Superior temporal gyrus (tissue), 1 donor: ENCODE measurements around the gene SIDT1.

ENCODE experiments used
- DNase-seq: peaks from one replicate; pipeline ENCODE4 v3.0.0-alpha.2; 2016; ENCODE audit errors: extremely low spot score

Gene SIDT1

DNA sequence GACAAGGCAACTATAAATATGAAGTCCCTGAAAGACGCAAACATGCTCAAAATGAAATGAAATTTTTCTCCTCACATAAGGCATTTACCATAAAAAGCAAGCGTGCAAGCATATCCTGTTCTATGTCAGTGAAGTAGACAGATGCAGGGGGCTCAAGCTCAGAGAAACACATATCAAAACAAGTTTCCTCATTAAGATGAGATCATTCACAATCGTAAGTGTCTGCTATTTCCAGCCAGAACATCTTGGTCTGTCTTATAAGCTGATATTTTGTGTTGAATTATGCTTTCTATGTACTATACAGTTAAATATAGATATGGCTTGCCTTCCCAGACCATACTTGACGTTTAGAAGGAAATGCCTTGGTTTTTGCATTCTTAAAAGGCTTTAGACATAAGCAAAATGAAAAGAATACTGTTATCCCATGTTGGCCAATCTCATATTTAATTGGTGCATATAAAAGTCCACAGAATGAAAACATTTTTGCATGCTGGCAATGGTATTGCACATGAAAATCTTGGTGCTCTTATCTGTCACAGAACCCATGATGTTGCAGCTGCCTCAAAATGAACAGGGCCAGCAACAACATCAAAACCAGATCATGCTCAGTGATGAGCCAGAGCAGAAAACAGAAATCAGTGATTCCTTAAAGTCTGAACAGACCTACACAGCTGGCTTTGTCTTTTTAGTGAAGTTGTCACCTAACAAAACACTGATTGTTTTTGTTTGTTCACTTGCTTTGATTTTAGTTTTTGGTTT is 65.4 kb downstream of the SIDT1 start:
- DNase-seq, result peak; percentile 74

DNA sequence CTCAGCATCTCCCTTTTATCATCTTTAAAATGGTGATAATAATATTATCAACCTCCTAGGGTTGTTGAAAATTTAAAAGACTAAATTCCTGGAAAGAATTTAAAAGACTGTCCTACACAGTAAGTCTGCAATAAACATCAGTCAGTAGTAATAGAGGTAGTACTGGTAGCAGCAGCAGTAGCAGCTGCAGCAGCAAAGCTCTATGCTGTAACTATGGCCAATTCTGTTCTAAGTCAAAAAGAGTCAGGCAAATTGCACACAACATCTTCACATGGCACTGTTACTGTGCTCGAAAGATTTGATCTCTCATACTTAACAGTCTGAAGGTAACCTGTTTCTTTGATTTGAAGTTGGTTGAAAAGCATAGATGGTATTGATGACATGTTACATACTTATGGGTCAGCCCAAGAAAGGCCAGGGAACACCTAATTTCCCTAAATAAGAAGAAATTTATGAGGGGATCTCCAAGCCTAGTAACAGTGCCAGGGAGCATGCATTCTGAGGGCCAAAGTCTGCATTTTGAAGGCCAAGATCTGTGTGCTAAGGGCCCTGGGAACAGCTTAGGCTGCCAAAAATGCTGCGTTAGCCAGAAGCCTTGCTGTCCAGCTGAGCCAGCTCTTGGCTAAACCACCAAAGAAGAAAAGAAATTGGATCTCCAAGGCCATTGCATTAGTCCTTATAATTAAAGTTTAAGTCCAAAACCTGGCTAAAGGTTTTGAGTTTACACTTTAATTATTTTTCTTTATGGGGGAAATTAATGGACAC is 68.2 kb downstream of the SIDT1 start:
- DNase-seq, result peak; percentile 17

DNA sequence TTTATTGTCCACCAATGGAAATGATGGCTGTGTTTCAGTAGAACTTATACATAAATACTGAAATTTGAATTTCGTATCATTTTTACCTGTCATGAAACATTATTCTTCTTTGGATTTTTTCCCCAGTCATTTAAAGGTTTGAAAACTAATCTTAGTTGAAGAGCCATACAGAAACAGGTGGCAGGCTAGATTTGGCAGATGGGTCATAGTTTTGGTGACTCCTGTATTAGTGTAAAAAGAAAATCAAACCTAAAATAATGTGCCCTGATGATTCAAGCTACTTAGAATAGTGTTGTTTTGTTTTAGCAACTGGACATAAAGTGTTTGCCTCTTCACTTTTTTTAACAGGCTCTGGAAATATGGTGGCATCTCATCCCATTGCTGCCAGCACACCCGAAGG is 68.9 kb downstream of the SIDT1 start:
- DNase-seq, result no peak

DNA sequence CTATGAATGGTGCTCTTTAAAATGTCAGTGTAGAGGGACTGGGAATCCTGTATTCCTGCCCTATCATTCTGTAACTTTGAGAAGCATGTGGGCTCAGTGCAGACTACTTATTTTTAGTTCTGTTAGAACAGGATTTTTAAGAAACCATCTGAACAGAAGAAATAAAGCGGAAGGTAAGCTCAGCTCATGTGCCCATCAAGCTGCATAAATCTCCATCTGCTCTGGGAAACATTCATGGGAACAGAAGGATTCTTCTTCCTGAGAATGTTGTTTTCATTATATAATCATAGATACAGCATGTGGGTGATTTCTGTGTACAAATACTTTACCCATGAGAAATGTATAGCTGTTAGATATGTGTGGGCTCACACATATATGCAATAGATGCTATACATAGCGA is 69.9 kb downstream of the SIDT1 start:
- peak; percentile 55 for DNase-seq

DNA sequence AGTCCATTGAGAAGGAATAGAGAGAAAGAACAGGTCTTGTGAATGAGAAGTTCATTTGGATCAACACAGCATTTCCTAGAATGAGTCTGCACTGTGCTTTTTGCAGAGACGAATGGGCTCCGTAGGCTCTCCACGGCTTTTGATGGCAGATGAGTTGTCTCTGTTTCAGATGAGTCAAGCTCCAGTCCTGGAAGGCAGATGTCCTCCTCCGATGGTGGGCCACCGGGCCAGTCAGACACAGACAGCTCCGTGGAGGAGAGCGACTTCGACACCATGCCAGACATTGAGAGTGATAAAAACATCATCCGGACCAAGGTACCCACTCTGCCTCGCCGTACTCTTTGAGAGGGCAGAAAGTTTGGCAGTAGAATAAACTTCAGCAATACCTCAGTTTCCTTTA is 70.5 kb downstream of the SIDT1 start:
- DNase-seq, result peak; percentile 24

DNA sequence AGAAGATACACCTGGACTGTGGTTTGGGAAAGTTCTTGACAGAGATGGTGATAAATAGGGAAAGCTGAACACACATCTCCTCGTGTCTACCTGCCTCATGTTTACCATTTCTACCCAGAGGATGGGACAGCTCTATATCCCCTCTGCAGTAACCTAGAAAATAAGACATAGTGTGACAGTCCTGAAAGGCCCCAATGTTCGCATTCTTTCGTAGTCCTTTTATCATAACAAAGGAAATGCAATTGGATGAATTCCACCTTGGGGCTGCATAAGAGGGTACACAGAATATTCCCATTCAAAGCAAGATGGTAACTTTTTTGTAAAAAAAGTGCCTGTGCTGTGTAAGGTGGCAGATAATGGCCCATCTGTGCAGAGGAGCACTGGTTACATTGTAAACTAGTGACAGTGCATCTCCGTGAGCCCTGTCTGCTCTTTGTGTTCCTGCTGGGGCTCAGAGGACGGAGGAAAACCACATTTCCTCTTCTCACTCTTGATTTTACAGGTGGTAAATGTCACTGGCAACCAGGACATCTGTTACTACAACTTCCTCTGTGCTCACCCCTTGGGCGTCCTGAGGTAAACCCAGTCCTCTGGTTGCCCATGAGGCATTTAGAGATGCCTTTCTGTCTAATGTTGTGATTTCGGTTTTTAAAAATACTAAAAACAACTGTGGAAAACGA is 74.3 kb downstream of the SIDT1 start:
- DNase-seq, result no peak

DNA sequence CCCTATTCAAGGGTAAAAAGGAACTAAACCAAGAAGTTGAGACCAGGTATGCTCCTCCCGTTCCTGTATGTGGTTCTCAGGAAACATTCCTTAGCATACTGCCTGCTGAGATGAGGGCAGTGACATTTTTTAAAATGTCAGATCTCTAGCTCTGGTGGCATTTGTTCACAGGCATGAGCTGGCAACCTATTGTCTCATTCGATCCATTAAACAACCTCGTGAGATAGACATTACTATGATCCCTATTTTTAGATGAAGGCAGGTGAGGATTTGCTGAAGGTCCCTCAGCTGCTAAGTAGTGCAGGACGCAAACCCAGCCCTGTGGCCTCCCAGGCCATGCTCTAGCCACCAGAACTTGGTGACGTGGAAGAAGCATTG is 74.9 kb downstream of the SIDT1 start:
- DNase-seq, result no peak

DNA sequence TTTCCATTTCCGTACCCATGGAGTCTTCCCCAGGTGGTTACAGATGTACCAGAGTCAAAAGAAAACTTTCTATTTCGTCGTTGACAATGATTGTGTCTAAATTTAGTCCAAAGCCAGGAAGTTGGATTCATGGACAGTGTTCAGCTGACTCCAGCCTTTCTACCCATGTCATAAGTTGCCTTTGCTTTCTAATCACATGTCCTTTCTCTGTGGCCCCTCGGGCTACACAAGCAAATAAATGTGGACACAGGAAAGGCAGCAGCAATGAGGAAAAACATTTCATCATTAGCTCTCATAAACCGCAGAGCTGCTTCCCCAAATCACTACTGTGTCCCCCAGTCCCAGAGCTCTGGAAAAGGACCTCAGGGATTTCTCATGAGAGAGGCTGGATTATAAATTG is 82.0 kb downstream of the SIDT1 start:
- DNase-seq, result no peak

DNA sequence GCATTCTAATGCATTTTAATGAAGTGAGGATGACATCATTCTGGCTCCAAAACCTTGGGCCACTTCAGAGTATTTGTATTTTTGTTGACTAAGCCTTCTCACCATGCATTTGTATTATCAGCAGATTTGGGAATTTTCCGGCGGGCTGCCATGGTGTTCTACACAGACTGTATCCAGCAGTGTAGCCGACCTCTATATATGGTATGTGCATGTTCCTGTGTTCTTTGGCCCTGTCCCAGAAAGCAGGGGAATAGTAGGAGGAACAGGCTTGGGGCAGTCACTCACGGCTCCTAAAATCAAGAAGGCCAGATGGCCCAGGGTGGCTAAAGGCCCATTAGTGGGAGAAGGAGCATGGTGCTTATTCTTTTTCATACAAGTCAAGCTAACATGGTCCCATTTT is 83.6 kb downstream of the SIDT1 start:
- no peak for DNase-seq

DNA sequence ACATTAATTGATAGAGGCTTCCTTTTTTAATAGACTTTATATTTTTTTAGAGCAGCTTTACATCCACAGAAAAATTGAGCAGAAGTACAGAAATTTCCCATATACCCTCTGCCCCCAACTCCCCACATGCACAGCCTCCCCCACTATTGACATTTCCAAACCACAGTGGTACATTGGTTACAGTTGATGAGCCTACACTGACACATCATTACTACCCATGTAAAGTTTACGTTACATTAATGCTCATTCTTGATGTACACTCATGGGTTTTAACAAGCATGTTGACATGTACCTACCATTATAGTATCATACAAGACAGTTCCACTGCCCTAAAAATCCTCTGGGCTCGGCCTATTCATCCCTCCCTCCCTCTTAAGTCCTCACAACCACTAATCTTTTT is 85.4 kb downstream of the SIDT1 start:
- no peak for DNase-seq

DNA sequence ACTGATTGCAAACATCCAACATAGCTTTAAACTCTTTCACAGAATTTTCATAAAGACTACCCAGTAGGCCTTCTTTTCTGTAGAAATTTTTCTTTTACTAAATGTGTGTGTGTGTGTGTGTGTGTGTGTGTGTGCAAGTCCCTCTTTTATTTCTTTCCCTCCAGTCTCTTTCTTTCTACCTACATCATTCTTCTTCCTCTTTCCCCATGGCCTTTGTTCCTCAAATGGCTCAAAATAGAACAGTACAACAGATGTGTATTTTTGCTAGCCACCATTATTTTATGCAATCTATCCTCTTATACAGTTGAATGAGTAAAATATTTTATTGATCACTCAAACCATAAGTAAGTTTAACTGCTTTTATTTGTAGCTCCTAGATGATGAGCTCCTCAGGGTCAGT is 87.7 kb downstream of the SIDT1 start:
- DNase-seq, result no peak

DNA sequence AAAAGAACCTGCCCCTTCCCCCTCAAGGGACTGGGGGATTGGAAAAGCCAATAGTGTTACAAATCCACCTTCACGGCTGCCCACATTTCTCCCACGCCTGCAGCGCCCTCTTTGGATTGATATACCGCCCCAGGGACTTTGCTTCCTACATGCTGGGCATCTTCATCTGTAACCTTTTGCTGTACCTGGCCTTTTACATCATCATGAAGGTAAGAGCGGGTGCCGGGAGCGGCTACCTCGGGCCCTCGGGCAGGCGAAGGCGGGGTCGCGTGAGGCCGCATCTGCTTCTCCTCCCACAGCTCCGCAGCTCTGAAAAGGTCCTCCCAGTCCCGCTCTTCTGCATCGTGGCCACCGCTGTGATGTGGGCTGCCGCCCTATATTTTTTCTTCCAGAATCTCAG is 91.0 kb downstream of the SIDT1 start:
- DNase-seq, result no peak

DNA sequence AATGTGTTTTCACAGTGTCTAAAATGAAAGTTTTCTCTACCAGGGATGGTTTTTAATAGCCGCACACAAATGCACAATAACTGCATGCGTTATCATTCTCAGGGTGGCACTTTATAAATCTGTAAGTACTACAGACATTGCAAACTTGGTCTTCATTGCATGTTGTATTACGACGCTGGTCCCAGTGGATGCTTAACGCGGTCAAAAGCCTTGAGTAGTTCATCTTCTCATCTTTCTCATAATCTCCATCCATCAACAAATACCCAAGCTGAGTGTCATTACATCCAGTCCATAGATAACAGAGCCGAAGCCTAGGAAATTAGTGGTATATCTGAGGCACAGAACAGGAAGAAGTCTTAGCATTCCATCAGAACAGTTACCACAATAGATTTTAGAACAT is 91.5 kb downstream of the SIDT1 start:
- no peak for DNase-seq

DNA sequence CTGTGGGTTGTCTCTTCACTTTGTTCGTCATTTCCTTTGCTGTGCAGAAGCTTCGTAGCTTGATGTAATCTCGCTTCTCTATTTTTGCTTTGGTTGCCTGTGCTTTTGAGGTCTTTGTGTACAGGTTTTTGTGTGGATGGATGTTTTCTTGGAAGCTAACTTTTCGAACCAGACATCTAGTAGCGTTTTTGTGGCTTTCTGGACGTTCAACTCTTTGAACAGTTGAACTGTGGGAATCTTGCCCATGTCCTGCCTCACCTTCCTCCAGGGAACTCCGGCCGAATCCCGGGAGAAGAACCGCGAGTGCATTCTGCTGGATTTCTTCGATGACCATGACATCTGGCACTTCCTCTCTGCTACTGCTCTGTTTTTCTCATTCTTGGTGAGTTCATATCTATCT is 93.5 kb downstream of the SIDT1 start:
- peak; percentile 28 for DNase-seq

DNA sequence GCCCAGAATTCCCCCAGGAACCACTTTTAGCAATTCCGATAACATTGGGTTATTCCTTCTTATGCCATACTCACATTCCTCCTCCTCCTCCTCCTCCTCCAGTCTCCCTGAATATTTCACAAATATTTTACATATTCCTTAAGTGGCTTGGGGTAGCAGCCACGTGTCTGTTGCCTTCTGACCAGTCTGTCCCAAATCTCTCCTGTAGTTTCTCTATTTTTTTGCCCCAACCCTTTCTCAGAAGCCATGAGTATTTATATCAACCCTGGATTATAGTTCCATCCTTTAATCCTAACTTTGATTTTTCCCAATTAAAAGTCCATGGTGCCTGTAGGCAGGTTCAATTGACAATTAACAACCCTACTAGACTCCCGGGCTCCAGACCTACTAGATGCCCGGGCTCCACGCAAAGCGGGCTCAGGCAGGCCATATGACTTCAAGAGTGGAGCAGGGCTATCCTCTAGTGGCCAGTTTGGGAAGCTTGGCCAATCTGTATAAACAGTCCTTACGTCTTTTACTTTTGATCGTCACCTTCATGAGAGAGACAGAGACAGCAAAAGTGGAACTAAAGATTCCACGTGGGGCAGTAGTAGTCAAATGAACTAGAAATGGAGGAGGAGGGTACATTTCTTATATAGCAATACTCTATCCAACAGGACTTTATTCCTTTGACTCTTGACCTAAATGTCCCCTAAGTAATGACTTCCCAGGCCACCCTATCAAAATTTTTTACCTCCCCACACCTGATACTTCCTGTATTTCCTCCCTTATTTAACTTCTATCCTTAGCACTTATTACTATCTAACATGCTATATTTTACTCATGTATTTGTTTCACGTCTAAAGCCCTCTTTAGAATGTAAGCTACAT is 94.4 kb downstream of the SIDT1 start:
- DNase-seq, result peak; percentile 85

DNA sequence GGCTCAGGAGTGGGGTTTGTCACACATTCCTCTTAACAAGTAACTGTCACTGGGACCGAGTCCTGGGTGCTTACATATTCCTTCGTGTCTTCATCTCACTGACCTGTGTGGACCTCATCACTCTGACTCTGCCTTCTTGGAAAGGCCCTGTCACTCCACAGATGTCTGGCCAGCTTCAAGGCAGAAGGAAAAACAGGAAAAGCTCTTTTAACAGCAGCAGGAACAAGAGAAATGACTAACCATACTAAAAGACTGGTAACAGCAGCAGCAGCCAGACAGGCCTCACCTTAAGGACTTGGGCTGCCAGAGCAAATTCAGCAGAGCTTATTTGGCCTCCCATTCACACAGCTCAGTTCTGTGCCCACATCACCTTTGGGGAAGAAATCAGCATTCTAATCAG is 96.0 kb downstream of the SIDT1 start:
- no peak for DNase-seq

DNA sequence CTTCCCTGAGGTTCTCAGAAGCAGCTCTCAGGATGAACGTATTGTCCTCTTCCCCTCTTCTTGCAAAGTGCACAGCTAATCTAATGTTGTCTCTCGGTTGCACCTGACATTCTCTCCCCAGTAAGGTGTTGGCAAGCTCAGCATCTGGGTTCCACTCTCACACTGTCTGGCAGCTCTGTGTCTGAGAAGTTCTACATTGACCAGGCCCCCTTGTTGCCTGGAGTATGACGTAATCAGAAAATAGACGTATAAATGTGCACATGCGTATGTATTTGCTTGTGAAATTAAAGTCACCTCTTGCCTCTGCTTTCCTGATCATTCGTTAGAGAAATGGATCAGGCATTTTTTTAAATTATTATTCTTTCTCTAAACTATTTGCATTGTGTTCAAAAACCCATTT is 96.4 kb downstream of the SIDT1 start:
- DNase-seq, result no peak

DNA sequence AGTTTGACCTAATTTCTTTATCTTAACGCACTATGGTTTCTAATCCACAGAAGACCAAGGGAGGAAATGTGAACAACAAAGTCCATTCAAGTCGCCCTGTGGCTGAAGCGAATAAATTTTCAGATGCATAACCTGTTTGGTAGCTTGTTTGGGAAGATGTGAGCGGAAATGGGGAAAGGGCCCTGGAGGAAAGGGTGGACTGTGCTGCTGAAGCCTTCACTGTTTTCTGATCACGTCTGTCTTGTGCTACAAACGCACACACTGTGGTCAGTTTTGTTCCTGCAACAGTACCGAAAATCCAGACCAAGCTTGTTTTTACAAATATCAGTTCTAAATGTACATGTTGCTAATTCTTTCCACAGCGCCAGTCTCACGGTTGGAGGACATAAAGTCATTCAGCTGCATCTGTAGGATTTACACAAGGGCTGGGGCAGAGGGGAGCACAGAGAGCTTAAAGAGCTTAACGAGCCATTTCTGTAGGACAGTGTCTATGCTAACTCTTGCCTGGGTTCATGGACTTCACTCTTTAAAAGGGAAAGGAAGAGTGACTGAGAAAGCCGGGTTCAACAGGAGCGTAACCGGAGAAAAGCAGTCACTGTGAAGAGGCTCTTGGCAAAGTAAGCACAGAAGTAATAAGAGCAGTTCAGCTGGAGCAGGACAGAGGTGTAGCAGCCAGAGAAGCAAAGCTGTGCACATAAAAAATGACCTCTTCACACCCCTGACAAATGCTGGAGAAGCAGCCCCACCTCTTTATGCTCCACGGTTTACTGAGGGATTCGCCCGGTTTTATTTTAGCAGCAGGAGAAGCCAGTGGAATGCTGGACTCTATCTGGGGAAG is 97.4 kb downstream of the SIDT1 start:
- DNase-seq, result no peak

DNA sequence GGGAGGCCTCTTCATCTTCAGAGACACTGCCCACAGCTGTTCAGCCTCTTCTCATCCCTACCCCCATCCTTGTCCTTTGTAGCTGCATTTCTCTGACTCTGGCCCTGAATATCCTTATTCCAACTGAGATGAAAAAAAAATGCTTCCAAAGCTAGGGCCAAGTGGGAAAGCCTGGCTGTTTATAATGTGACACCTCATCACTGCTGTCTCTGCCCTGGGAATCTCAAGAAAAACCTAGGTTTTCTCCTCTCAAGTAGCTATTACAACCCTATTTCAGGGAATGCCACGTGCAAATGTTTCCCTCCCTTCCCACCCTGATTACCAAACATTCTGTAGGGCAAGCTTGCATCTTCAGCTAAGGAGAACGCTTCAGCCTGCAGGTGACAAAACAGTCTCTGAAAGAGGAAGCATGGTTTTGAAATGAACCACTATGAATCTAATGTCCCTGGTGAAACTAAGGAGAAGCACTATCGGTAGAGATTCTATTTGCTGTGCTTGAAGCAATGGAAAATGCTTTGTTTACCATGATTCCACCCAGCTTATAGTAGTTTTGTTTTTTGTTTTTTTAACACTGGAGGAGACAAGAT is 98.7 kb downstream of the SIDT1 start:
- no peak for DNase-seq

DNA sequence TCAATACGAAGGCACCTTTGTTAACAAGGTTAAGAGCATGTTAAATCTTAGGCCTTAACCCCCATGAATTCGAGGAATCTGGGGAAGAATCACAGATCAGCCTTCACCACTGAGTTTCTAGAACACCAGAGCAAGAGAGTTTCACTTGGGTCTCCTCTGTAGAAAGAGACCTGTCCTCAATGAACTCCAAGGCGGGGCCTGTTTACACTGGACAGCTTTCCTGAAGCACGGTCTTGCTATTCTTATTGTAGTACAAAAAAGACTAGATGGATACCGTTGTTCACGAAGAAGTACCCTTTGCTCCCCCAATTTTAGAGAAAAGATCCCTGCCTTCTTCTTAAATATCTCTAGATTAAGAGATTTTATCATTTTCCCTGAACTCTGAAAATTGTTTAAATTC is 99.2 kb downstream of the SIDT1 start:
- no peak for DNase-seq
